Keratinocyte (primary cell): ENCODE measurements around the gene ATP6V1C2.

ENCODE experiments used
- EZH2 ChIP-seq: IDR thresholded peaks from one replicate; pipeline ENCODE4 v1.6.1; 2012; ENCODE audit warnings: inconsistent platforms, mild to moderate bottlenecking, low read length, moderate library complexity
- TF ChIP-seq, protein P1 (sequence below), 3 experiments: IDR thresholded peaks in 1 of 3; conservative IDR thresholded peaks in 1 of 3; optimal IDR thresholded peaks in 1 of 3; 2 replicates in 2 of 3; 3 replicates in 1 of 3; pipeline versions ENCODE3 to v1.5.1; 2011; ENCODE audit warnings: low read length in 3 of 3, mild to moderate bottlenecking in 3 of 3, moderate library complexity in 2 of 3, control low read depth in 1 of 3, inconsistent platforms in 1 of 3; ENCODE audit not compliant: insufficient read depth in 2 of 3; ENCODE audit errors: extremely low read depth in 1 of 3

DNA sequence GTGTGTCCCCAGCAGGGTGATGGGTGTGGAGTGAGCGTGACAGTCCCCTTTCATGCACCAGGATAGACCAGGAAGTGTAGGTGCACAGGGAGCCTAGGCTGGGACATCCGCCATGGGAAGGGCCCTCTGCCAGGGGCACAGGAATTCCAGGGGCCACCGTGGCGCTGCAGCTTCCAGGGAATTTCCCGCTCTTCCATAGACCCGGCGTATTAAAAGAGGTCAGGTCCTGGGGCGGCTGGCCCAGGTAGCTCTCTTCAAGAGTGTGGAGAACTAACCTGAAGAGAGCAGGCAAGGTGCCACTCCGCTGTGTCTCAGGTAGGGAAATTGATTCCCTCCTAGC, 42.0 kb downstream of the ATP6V1C2 start:
- no peak for TF ChIP-seq EZH2
- TF ChIP-seq, protein P1, sequence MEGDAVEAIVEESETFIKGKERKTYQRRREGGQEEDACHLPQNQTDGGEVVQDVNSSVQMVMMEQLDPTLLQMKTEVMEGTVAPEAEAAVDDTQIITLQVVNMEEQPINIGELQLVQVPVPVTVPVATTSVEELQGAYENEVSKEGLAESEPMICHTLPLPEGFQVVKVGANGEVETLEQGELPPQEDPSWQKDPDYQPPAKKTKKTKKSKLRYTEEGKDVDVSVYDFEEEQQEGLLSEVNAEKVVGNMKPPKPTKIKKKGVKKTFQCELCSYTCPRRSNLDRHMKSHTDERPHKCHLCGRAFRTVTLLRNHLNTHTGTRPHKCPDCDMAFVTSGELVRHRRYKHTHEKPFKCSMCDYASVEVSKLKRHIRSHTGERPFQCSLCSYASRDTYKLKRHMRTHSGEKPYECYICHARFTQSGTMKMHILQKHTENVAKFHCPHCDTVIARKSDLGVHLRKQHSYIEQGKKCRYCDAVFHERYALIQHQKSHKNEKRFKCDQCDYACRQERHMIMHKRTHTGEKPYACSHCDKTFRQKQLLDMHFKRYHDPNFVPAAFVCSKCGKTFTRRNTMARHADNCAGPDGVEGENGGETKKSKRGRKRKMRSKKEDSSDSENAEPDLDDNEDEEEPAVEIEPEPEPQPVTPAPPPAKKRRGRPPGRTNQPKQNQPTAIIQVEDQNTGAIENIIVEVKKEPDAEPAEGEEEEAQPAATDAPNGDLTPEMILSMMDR (optimal IDR thresholded peaks at IDR 0.05 in 1 of 3, IDR thresholded peaks at IDR 0.05 in 1 of 3, conservative IDR thresholded peaks at IDR 0.05 in 1 of 3; ENCODE audit: extremely low read depth in 1 of 3, insufficient read depth in 2 of 3, low read length in 3 of 3): no peak
